GM18519 (cell line): ENCODE data around the gene RAMP1.
"Not testable (repeated sequence)": the region's sequence is repeated elsewhere in the genome, so short reads cannot be mapped to it uniquely, and the experiment has no call there.

Experiments
- ATAC-seq: cut with Tn5 transposase; IDR thresholded peaks from one replicate; pipeline ENCODE4 v1.9.1; 2021; ENCODE audit warnings: mild to moderate bottlenecking, moderate library complexity; ENCODE audit not compliant: unreplicated experiment, low FRiP score

The RAMP1 gene

DNA sequence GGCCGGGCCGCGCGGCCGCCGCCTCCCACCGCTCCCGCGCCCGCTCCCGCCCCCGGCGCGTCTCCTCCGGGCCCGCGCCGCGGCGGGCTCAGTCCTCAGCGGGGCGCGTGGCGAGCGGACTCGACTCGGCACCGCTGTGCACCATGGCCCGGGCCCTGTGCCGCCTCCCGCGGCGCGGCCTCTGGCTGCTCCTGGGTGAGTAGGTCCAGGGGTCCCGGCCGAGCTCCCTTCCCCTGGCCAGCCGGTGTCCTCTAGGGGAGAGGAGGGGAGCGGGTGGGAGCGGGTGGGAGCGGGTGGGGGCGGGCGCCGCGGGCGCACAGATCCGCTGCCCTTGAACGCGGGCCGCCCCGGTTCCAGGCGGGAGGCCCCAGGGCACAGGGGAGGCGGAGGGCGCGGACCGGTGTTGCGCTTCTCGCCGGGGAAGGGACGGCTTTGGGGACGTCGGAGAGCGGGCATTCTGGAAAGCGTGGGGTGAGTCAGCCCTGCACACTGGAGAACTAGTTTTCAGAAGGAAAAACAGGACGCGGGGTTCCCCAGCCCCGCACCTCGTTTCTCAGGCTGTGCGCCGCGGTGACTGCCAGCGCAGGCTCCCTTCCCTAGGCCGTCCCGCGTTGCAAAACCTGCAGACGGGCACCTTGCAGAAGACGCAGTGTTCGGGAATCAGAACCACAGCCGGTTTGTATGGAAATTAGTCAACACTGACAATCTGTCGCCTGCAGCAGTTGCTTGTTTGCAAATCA lies at the start of gene RAMP1:
TSS of gene RAMP1 (plus strand) at position 91 of the 740 bp plus-strand sequence. CDS start at position 144, 53 bp downstream.
- no peak for ATAC-seq

DNA sequence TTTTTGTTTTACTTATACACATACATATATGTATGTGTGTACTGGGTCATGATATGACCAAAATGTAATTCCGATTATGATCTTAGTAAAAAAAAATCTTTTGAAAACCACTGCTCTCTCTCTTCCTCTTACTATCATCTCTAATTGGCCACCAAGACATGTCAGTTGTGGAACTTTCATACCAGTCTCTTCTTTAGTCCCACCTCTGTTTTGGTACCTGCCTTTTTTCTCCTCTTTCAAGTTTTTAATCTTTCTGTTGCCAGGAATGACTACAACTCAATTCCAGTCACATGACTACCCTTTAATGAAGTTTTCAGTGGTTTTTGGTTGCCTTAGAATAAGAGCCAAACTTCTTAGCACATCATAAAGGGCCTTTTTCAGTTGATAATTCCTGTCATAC lies 43.8 kb upstream of the RAMP1 start:
- ATAC-seq = no peak

DNA sequence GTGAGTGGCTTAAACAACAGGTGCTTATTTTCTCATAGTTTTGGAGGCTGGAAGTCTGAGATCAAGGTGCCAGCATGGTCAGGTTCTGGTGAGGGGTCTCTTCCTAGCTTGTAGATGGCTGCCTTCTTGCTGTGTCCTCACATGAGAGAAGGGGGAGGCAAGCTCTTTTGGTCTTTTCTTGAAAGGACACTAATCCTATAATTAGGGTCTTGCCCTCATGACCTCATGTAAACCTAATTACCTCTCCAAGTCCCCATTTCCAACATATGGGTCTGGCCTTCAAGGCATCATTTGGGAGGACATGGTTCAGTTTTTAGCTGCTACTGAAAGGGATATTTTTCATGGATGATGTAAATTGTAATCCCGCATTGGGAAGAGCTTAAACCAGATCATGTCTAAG lies 42.9 kb upstream of the RAMP1 start:
- no peak for ATAC-seq

DNA sequence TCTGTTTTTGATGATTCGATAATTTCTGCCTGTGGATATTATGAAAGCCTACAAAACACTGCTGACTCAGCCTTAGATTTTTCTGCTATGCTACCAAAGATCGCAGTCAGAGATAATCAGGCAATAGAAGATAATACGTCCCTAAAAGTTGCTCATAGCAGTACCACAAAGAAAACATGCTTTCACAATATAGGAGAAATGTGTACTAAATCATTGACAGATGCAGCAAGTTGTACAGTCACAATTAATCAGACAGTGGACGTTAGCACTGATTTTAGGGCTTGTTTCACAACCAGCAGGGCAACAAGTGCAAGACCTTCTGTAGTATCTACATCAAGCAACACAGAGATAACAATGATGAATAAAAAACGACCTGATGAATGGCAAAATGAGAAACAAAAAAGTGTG lies 41.4 kb upstream of the RAMP1 start:
- no peak for ATAC-seq

DNA sequence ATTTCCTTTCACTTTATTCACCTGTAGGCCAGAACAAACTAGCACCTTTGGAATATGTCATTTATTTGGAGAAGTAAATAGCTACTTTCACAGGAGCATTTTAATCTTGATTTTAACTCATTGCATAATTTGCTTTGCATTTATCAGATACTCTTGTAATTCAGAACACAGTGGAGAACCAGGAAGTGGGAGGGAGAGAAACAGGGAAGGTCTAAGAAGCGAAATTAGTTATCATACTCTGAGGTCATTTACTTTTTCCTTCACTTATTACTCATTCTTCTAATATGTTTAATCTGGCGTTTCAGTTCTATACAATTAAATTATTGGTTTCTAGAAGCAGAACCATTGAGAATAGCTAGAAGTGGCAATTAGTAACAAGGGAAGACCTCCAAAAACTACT lies 40.2 kb upstream of the RAMP1 start:
- ATAC-seq = no peak

DNA sequence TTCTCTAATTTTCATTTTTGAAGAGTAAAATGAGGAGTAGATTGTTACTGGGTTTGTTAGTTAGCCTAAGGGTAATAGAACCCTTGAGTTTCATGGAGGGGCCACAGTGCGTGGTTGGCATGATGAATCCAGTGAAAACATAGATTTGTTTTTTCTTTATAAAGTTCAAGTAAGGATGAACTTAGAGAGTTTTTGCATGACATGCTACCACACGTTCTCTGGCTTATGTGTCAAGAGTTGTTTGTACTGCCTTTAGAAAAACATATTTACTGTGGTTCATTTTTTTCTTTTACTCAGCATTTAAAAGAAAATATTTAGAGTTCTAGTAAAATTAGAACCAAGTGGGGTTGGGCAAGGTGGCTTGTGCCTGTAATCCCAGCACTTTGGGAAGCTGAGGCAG lies 39.0 kb upstream of the RAMP1 start:
- no peak for ATAC-seq

DNA sequence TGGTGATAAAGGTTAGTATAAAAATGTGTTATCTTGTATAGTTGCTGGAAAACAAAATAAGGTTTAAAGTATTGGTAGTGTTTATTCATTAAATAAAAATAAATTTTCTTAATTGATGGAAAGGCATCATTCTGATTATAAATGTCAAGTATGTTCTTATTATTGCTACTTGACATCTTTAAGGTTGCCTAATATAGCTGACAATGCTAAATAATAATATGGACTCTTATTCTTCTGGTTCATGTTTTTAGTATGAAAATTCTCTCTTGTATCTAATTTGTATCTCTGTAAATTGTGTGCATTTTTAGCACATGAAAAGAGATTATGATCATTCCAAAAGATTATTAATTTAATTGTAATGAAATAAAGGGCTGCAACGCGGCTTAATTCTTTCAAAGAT lies 35.9 kb upstream of the RAMP1 start:
- ATAC-seq = no peak

DNA sequence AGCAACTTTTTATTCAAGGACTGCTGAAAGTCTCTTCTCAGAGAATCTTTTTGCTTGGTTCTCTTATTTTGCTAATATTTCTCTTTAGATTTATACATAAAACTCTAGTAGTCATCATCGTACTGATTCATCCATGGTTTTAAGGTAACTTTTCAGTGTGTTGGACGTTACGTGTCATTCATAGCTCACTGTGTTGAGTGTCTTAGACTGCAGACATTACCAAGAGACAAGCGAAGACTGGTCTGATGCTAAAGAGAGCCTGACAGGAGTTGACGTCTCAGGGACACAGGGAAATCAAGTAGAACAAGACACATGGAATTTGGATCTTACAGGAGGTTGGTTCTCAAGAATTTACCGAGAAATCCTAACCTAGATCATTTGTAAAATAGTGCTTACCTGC lies 35.3 kb upstream of the RAMP1 start:
- no peak for ATAC-seq

DNA sequence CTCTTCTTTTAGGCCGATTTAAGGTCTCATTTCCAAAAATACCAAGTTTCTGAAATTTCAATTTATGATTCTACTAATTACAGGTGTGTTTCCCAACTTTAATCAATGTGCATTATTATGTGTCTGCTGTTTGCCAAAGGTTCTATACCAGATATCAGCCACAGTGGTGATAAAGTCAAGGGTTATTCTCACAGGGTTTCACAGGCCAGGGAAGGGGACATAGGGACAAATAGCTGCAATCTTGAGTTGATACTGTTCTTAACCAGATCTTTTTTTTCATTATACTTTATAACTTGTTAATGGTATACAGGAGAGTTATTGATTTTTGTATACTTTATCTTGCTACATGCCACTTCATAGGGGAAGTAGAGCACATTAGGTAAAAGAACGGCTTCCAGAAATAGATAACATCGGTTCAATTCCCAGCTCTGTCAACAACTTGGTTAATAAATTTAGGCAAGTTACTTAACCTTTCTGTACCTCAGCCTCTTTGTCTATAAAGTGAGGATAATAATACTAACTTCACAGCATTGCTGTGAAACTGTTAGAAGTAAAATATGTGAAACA lies 31.9 kb upstream of the RAMP1 start:
- no peak for ATAC-seq

DNA sequence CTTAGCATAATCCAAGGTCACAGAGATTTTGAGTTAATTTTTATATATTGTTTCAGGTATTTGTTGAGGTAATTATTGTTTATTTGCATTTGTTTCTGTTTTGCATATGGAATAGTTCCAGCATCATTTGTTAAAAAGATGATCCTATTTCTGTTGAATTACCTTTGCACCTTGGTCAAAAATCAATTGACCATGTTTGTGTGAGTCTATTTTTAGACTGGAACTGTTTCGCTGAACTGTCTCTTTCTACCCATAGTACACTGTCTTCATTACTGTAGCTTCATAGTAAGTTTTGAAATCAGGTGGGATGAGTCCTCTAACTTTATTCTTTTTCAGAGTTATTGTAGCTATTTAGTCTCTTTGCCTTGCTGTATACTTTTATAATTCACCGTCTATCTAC lies 28.9 kb upstream of the RAMP1 start:
- ATAC-seq = no peak

DNA sequence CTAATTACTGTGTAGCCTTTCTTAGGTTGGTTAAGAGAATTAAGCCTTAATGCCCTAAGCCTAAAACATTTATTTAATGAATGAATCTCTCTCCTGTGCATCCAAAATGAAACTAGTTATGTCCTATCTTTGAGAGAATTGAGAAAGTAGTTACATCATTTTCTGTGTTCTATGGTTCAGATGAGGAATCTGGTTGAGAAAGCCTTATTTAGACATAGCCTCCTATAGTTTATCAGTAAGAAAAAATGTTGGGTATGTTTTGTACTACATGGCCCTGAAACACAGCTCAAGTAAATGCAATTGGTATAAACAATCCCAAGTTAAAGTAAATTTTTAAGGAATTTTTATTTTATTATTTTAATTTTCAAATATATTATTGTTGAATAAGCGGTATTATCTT lies 25.9 kb upstream of the RAMP1 start:
- no peak for ATAC-seq

DNA sequence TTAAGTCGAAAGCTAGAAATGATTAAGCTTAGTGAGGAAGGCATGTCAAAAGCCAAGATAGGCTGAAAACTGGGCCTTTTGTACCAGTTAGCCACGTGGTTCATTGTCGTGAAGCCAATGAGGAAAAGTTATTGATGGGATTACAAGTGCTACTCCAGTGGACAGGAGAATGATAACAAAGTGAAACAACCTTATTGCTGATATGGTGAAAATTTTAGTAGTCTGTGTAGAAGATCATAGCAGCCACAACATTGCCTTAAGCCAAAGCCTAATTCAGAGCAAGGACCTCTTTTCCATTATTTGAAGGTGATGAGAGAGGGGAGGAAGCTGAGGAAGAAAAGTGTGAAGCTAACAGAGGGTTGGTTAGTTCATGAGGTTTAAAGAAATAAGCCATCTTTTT lies 24.1 kb upstream of the RAMP1 start:
- ATAC-seq = no peak

DNA sequence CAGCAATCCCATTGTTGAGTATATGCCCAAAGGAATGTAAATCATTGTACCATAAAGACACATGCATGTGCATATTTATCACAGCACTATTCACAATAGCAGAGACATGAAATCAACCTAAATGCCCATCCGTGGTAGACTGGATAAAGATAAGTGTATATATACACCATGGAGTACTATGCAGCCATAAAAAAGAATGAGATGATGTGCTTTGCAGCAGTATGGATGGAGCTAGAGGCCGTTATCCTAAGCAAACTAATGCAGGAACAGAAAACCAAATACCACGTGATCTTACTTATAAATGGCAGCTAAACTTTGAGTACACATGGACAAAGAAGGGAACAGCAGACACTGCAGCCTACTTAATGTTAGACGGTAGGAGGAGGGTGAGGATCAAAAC lies 18.4 kb upstream of the RAMP1 start:
- no peak for ATAC-seq

DNA sequence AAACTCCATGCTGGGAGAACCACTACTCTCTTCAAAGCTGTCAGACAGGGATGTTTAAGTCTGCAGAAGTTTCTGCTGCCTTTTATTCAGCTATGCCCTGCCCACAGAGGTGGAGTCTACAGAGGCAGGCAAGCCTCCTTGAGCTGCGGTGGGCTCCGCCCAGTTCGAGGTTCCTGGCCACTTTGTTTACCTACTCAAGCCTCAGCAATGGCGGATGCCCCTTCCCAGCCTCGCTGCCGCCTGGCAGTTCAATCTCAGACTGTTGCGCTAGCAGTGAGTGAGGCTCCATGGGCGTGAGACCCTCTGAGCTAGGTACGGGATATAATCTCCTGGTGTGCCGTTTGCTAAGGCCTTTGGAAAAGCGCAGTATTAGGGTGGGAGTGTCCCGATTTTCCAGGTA lies 10.5 kb upstream of the RAMP1 start:
- ATAC-seq = not testable (repeated sequence)

DNA sequence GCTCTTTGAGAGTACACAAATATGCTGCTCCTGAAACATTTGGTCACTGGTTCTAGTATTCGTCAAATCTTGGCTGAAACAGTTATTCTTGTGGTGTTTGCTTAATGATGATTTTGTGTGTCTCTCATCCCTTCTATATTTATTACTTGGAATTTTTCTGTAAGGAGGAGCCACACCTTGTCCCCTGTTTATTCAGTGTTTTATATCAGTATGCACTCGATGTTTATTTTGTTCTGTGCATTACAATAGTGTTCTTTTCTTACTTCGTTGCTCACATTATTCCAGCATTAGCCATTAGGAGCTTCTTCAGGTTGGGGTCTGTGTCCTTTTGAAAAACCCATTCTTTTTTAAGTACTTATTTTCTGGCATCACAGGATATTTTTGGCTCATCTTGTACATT lies 5.1 kb upstream of the RAMP1 start:
- ATAC-seq = no peak

DNA sequence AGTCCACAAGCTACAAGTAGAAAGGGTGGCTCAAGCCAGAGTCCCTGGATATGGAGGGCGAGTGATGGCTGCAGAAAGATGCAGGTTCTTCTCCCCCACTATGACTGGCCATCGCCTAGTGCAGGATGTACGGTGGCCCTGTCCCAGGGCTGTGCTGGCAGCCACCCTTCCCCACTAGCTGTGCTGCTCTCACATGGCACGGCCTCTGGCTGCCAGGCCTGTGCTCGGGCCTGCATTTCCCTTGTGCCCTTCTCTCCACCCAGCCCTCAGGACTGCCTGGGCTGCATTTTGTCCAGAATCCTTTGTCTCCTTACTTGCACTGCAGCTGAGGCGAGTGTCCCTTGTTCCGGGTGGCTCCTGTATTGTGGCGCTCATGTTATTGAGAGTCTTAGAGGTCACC lies 1.6 kb upstream of the RAMP1 start:
- ATAC-seq = no peak

DNA sequence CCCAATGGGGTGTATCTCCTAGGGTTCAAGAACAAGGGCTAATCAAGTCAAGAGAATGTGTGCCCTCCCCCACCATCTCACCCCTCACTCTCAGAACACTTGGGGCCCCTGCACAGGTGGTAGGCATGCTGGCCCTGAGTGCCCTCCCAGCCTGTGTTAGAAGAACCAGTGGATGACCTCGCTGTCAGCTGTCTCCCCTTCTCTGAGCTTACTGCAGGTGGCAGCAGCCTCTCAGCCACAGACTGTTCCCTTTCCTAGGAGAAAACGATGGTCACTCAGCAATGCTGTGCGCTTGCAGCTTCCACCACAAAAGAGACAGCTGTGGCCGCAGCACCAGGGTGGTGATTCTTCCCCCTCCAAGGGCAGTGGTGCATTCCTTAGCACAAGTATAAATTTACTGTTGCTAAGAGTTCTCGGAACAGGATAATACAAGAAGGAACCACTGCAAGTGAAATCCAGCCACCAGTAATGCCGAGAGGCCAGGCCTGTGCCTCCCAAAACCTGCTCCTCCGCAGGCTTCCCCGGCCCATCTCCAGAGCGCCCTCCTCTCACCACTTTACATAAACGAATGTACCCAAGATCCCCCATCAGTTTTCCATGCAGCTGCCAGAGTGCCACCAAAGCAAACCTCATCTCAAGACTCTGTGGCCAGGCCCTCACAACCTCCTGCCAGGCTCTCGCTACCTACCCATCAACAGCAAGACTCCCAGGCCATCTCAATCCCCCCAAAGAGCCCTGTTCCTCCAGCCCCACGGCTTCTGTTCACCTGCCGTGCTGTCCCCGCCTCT lies 935 bp upstream of the RAMP1 start:
- no peak for ATAC-seq

DNA sequence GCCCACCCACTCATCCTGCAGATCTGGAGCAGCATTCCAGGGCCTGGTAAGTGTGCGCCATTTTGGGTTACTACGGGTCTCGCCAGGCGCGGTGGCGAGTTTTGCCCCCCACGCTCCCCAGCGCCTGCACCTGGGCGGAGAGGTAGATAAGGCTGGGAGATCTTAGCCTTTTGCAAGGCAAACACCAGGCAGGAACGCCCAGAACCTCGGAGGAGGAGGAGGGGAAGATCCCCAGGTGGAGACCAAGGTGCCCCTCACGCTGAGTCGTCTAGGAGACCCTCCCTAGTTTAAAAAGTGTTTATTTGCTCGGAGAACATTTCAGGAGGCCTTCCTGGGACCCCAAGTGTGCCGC lies 365 bp upstream of the RAMP1 start:
- ATAC-seq = no peak

DNA sequence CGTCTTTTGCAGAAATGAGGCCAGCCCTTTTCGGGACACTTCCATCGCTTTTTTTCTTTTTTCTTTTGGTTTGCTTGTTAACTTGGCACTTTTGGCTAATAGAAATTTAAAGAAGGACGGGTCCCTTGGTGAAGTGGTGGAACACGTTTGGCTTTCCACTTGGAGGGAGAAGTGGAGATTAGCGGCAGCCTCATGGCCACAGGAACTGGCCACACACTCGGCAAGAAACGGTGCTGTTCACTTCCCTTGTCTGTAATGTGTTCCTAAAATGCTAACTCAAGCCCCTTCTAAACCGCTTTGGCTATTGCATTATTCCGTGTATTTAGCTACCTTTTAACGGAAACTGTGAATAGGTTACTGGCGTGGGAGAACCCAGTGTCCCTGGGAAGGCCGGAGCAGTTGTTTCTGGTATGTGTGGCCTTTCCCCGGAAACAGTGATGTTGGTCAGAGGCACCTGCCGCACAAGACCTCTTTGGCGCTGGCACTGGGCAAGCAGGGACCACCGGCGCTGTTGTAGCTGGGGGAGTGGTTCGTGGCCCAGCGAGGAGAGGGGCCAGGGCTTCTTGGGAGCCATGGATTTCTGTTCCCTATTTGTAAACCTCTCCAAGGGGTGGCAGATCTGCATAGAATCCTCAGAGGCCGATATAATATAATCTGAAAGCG lies 981 bp downstream of the RAMP1 start:
- ATAC-seq = no peak

DNA sequence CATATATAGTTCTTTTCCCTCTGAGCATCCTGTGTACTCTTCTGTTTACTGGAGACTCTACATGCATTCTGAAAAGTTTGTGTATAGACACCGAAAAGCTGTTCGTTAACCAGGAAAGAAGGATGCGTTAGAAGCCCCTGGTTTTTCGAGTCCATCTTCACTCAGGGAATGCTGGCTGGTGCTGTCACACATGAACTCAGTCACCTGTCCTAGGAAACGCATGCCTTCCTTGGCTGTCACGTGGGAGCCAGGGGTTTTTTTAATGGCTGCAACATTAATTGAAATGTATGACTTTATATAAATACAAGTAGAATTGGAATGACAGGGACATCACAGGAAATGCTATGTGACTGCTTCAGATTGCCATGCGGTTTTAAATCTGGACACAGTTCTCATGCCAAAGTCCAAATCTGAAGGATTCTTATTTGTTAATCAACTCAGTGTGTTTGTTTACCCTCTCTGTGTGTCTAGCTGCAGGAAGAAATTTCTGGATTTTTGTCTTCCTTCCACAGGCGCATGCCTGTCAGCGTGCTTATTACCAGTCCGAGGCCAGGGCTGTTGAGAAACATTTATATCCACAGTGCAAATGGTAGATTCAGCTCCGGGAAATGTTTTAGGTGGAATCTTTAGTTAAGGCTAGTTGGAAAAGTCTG lies 2.6 kb downstream of the RAMP1 start:
- ATAC-seq = no peak

DNA sequence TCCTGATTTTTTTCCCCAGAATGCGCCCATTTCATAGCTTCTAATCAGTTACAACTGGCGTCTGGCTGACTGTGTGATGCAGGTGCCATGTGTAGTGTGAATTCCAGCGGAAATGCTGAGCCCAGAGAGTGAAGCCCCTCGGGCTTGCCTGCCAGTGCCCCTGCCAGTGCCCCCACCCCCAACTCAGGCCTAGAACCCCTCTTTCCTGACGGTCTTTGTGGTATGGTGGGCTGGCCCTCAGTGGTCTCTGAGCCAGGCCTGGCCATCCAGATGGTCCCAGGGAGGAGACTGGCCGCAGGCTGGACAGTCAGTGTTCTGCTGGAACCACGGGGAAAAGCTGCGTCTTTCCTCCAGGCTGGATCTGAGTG lies 3.1 kb downstream of the RAMP1 start:
- no peak for ATAC-seq
